Rectal smooth muscle tissue (tissue), 1 donor: Measurements from ENCODE around the gene CPLX1.

ENCODE experiments used
- H3K27ac ChIP-seq: one replicate; pipeline ENCODE4 v1.7.0; 2013; ENCODE audit warnings: low read depth, low read length, inconsistent platforms
- H3K27me3 ChIP-seq: one replicate; pipeline ENCODE4 v1.7.0; 2013; ENCODE audit warnings: low read length; ENCODE audit not compliant: control insufficient read depth, insufficient read depth
- H3K36me3 ChIP-seq: one replicate; pipeline ENCODE4 v1.7.0; 2013; ENCODE audit warnings: low read length; ENCODE audit not compliant: control insufficient read depth, insufficient read depth
- H3K4me1 ChIP-seq: one replicate; pipeline ENCODE4 v1.7.0; 2013; ENCODE audit warnings: low read length; ENCODE audit not compliant: control insufficient read depth, insufficient read depth
- H3K4me3 ChIP-seq: one replicate; pipeline ENCODE4 v1.7.0; 2013; ENCODE audit warnings: low read length
- H3K9ac ChIP-seq: one replicate; pipeline ENCODE4 v1.7.0; 2013; ENCODE audit warnings: low read length

The CPLX1 gene

DNA sequence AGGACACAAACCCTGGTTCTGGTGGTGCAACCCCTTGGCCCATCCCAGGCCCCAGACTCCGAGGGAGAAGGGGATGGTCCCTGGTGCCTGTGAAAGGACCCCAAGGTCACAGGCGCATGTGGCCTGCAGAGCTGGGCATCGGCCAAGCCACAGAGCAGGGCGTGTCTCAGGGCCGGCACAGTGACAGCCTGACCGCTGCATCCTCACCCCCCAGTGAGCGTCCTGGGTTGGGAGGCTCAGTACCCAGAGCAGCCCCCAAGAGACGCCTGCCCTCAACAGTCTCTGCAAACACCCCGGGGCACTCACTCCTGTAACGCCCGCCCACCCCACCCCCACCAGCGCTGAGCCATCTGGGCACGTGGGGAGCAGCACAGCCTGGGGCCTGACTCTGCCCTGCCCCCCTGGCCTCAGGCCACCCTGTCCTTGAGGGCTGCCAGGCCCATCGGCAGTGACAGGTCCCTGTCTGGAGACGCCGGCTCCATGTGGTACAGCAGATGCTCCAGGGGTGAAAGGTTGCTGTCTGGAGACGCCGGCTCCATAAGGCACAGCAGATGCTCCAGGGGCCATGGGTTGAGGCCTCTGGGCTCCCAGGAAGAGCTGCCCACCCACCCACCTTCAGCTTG, 24.5 kb upstream of the CPLX1 start:
- H3K27ac ChIP-seq: no peak overlapping the region
- no peak overlapping the region for H3K9ac ChIP-seq
- H3K27me3 ChIP-seq: no peaks in the 10 kb centered on the region
- peaks cover 7% of the 10 kb centered on the region for H3K36me3 ChIP-seq
- H3K4me1 ChIP-seq: no peaks in the 10 kb centered on the region
- H3K4me3 ChIP-seq: no peak overlapping the region

DNA sequence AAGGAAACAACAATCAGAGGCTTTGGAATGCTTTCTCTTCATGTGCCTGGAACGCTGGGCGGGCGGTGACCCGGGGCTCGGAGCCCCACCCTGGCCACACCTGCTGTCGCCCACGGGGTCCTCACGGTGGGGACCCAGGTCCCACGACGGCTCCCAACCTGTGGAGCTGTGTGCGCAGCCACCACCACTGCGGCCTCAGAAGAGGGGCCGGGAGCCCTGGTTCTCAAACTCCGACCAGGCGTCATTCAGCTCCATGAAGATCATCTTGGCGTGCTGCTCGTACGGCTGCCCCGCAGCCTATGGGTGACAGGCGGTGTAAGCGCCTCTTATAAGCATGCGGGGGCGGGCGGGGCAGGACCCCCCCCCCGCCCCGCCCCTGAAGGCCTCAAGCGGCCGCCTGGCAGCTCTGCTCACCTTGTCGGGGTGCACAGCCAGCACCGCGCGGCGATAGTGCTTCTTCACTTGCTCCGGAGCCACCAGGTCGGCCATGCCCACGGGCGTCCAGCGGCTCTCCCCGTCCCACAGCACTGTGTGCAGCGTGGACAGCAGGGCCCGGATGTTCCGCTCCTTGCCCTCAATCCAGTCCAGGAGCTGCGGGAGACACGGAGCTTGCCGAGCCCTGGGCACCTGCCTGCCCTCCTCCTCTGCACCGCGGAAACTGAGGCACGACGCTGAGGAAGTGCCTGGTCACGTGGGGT, 23.7 kb upstream of the CPLX1 start:
- no peak overlapping the region for H3K27ac ChIP-seq
- H3K4me3 ChIP-seq: no peak overlapping the region
- H3K27me3 ChIP-seq: no peaks in the 10 kb centered on the region
- H3K4me1 ChIP-seq: no peaks in the 10 kb centered on the region
- no peak overlapping the region for H3K9ac ChIP-seq
- H3K36me3 ChIP-seq: peaks cover 7% of the 10 kb centered on the region

DNA sequence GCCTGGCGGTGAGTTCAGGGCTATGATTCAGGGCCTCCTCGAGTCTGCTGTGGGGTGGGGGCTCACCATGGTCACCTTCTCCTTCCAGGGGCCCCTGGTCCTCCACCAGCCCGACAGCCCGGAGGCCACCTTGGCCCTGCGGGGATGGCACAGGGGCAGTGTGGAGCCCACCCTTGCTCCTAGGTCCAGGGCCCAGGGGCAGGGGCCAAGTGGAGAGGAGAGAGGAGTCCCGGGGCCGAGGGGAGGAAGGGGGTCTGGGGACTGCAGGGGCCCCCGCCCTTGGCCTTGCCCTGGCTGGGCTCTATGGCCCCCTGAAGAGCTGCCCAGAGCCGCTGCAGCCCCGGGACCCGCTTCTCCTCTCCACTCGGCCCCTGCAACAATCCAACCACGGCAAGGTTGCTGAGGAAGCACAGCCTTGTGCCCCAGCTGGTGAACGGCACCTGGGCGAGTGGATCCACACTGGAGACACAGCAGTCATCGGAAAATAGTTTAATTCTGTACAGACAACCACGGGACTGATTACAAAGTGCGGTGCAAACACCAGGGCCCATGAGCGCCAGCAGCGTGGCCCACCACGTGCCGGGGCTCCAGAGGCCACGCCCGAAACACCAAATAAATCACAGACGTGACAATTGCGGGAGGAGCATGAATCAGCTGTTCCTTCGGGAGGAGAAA, 23.0 kb upstream of the CPLX1 start:
- no peaks in the 10 kb centered on the region for H3K27me3 ChIP-seq
- H3K4me1 ChIP-seq: no peaks in the 10 kb centered on the region
- H3K27ac ChIP-seq: no peak overlapping the region
- no peak overlapping the region for H3K4me3 ChIP-seq
- H3K36me3 ChIP-seq: peaks cover 7% of the 10 kb centered on the region
- H3K9ac ChIP-seq: no peak overlapping the region

DNA sequence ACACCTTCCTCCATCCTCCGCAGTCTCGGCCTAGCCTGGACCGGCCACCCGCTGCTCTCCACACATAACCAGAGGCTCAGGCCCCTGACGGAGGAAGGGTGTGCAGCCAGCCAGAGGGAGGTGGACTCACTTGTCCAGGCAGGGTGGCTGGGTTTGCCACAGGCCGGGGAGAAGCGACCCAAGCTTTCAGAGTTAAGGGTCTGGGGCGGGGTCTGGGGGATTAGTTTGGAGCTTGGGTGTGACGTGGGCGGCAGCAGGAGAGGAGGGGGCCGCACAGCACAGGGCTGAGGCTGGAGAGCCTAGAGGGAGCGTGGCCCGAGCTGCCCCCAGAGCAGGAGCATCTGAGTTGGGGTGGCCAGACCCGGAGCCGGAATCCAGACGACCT, 22.4 kb upstream of the CPLX1 start:
- Histone ChIP-seq H3K27ac (no peak overlapping the region), H3K4me1 (no peaks in the 10 kb centered on the region), H3K36me3 (peaks cover 7% of the 10 kb centered on the region), H3K27me3 (no peaks in the 10 kb centered on the region), H3K9ac (no peak overlapping the region), H3K4me3 (no peak overlapping the region)

DNA sequence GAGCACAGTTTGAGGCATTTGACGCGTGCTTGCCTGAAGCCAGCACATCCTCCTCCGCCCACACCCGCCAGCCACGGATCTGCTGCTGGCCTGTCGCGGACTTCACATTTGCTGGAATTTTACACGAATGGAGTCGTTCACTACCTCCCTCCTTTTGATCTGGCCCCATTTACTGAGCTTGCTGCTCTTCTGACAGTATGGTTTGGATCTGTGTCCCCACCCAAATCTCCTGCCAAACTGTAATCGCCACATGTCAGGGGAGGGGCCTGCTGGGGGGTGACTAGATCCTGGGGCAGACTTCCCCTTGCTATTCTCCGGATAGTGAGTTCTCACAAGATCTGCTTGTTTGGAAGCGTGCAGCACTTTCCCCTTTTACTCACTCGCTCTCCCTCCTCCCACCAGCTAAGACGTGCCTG, 19.9 kb upstream of the CPLX1 start:
- H3K4me3 ChIP-seq: no peak overlapping the region
- H3K27ac ChIP-seq: no peak overlapping the region
- no peak overlapping the region for H3K9ac ChIP-seq
- peaks cover 7% of the 10 kb centered on the region for H3K36me3 ChIP-seq
- H3K27me3 ChIP-seq: no peaks in the 10 kb centered on the region
- no peaks in the 10 kb centered on the region for H3K4me1 ChIP-seq

DNA sequence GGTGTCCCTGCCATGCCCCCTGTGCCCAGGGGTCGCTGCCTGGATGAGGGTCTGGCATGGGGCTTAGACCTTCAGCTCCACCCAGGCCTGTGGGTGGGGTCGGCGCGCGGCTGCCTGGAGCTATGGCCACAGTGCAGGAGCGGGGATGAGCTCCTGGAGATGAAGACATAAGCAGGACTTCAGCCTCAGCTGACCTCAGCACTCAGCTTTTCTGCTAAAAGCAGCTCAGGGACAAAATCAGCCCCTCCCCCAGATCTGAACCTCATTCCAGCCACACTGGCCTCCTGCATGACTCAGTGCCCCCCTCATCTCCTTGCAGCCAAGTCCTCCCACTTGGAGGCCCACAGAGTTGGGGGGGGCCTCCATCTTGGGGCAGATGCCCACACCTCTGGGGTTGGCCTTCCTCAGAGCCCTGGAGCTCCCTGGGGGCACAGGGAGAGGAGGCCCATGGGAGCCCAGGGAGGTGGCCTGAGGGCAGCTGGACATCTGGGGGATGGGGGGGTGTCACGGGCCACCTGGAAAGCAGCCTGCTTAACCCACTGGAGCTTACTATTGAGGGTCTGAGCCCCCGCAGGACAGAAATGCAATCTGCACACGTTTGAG, 19.4 kb upstream of the CPLX1 start:
- no peak overlapping the region for H3K4me3 ChIP-seq
- H3K9ac ChIP-seq: no peak overlapping the region
- H3K4me1 ChIP-seq: no peaks in the 10 kb centered on the region
- H3K36me3 ChIP-seq: peaks cover 7% of the 10 kb centered on the region
- H3K27me3 ChIP-seq: no peaks in the 10 kb centered on the region
- H3K27ac ChIP-seq: no peak overlapping the region

DNA sequence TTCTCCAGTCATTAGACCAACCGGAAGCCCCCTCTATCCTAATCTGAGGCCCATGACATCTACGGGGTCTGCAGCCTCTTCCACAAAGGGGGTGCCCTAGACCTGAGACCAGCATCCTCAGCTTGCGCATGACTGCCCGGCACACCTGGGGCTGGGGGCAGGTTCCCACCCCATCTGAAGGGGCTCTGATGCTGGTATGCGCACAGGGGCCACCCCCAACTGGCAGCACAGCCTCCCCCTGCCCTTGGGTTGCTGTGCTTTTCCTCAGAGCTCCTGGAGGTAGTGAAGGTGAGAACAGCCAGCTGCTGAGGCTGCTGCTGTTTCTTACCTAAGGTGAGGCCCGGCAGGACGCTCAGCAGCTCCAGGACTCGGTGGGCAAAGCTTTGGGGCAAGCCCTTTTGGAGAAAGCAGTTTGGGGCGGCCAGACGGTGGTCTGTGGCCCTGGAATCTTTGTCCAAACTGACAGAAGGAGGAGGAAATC, 18.9 kb upstream of the CPLX1 start:
- no peak overlapping the region for H3K9ac ChIP-seq
- no peaks in the 10 kb centered on the region for H3K27me3 ChIP-seq
- H3K4me1 ChIP-seq: no peaks in the 10 kb centered on the region
- no peak overlapping the region for H3K27ac ChIP-seq
- peaks cover 4% of the 10 kb centered on the region for H3K36me3 ChIP-seq
- H3K4me3 ChIP-seq: no peak overlapping the region

DNA sequence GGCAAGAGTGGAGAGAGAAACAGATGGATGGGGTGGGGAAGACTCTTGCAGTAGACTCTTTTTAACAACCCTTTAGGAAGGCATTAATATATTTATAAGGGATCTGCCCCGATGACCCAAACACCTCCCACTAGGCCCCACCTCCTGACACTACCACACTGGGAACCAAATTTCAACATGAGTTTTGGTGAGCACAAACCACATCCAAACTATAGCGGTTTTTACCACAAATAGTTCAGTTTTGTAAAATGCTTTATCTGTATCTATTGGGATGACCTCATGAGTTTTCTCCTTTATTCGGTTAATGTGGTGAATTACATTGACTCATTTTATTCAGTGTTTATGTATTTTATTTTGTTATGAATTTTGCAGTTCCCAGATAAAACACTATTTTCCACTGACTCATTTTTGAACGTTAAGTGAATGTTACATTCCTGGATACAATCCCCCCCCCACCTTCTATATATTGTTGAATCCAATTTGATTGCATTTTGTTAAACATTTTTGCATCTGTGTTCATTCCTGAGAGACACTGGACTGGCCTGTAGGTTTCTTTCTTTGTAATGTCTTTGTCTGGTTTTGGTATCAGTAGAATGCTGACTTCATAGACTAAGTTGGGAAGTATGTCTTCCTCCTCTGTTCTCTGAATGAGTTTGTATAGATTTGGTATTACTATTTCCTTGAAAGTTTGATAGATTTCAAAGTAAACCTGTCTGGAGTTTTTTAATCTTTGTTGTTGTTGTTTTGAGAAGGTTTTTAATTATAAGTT, 13.9 kb upstream of the CPLX1 start:
- no peak overlapping the region for H3K4me3 ChIP-seq
- H3K27me3 ChIP-seq: no peaks in the 10 kb centered on the region
- no peak overlapping the region for H3K9ac ChIP-seq
- H3K27ac ChIP-seq: no peak overlapping the region
- no peaks in the 10 kb centered on the region for H3K4me1 ChIP-seq
- no peaks in the 10 kb centered on the region for H3K36me3 ChIP-seq

DNA sequence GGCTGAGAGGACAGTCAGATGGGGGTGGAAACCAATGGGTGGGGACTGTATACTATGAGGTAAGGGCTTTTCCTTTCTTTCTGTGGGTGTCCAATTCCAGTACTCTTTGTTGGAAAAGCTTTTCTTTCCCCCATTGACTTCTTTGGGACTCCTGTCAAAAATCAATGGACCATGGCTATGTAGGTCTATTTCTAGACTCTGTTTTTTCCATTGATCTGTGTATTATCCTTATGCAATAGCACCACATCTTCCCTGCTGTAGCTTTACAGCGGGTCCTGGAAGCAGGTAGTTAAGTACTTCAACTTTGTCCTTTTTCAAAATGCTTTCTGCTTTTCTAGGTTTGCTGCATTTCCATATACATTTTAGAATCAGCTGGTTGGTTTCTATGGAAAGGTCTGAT, 11.8 kb upstream of the CPLX1 start:
- Histone ChIP-seq H3K4me3 (no peak overlapping the region), H3K27ac (no peak overlapping the region), H3K4me1 (no peaks in the 10 kb centered on the region), H3K9ac (no peak overlapping the region), H3K36me3 (no peaks in the 10 kb centered on the region), H3K27me3 (peaks cover 3% of the 10 kb centered on the region)

DNA sequence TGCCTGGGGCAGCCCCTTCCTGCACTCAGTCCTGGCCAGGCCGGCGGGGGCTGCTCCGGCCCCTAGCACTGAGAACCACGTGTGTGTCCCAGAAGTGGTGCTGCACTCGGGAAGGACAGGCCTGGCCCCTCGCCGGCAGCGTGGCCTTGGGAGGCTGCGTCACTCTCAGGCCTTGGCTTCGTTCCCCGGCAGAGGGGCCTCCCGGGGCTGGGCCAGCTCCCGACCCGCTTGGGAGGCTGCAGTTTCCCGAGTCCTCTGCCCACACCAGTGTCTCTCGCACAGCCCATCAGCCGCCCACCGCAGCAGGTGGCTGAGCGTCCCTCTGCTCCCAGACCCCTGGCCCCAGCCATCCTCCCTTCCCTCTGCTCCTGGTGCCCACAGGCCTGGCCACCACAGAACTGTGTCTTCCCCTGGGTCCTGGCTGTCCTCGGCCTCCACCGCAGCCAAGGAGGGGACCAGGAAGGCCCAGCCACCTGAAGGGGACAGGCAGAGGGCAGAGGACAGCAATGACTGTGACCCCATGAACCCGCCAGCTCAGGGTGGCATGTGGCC, 10.9 kb upstream of the CPLX1 start:
- Histone ChIP-seq H3K27ac (no peak overlapping the region), H3K4me1 (no peaks in the 10 kb centered on the region), H3K36me3 (no peaks in the 10 kb centered on the region), H3K27me3 (peaks cover 3% of the 10 kb centered on the region), H3K9ac (no peak overlapping the region), H3K4me3 (no peak overlapping the region)

DNA sequence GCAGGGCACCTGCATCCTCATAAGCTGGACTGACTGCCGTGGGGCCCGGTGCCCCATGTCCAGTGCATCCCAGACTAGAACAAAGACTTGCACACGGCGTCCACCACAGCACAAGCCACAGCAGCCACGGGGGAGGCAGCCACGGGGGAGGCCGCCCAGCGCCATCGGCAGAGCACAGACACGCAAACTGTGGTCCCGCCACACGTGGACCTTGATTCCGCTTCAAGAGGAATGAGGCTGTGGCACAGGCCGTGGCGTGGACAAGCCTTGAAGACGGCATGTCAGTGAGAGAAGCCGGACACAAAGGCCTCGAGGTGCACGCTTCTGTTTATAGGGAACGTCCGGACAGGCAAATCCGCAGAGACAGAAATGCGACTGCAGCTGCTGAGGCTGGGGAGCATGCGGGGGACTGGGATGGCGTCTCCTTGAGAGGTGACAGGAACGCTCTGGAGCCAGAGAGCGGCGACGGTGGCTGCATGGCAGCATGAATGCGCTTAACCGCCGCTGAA, 10.1 kb upstream of the CPLX1 start:
- Histone ChIP-seq H3K9ac (no peak overlapping the region), H3K27ac (no peak overlapping the region), H3K36me3 (no peaks in the 10 kb centered on the region), H3K27me3 (peaks cover 3% of the 10 kb centered on the region), H3K4me3 (no peak overlapping the region), H3K4me1 (no peaks in the 10 kb centered on the region)
